ENCODE results near the gene ZNF276. TPM values are rescaled to one million over a fixed set of nuclear protein-coding genes. Genes with fewer than 3 reads are reported as not detected.

Gene ZNF276
- total RNA-seq, 1 experiment from 2014 or later, result 19.9 TPM

DNA sequence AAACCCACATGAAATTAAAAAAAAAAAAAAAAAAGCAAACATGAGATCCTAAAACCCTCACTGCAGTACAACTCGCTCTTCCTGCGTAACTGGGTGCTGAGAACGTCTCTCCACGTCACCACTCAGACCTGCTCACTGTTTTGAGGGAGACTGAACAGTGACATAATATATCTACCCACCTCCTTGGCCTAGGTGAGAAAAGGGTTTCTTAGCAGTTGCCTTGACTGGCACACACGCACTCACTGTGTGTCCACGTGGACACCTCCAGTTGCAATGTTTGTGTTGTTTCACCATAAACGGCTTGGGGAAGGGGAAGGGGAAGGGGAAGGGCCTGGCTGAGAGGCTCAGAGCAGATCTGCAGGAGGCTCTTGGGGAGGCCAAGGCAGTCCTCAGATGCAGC lies 63.1 kb downstream of the ZNF276 start:
- in situ Hi-C loops (cut with HindIII; ENCODE audit: low pct_unique_long_range_greater_than_20kb, low sequenced_read_pairs), result no loop called here
- ChIA-PET CTCF (no interaction called here), POLR2A (no interaction called here)
- Histone ChIP-seq H3K4me1 (ENCODE audit: control insufficient read depth, insufficient read depth, low read length) (no peaks in the 10 kb centered on the region), H3K4me3 (ENCODE audit: low read depth in 2 of 2, low read length in 2 of 2) (no peak overlapping the region), H3K36me3 (ENCODE audit: control insufficient read depth, insufficient read depth, low read length) (no peaks in the 10 kb centered on the region; the same call in 1 of the 2 replicates), H3K27me3 (ENCODE audit: control insufficient read depth, insufficient read depth, low read length) (no peaks in the 10 kb centered on the region), H3K9me3 (ENCODE audit: control insufficient read depth, insufficient read depth, low read depth, low read length) (no peaks in the 10 kb centered on the region), H3K27ac (ENCODE audit: low read length) (no peak overlapping the region)
- no peak for ATAC-seq
- no peak for DNase-seq (ENCODE audit: low read depth, low spot score)
- no TSS peak for BruUV-seq (replicated peaks)
- intact Hi-C loops (cut with micrococcal nuclease; ENCODE audit: unreplicated experiment), result no loop called here
- TF ChIP-seq POLR2AphosphoS5 (IDR thresholded peaks at IDR 0.05; ENCODE audit: low read depth, low read length), result no peak
- no peak for TF ChIP-seq TCF7L2 (IDR thresholded peaks at IDR 0.05; ENCODE audit: low read depth, low read length)
- TF ChIP-seq, protein P1, sequence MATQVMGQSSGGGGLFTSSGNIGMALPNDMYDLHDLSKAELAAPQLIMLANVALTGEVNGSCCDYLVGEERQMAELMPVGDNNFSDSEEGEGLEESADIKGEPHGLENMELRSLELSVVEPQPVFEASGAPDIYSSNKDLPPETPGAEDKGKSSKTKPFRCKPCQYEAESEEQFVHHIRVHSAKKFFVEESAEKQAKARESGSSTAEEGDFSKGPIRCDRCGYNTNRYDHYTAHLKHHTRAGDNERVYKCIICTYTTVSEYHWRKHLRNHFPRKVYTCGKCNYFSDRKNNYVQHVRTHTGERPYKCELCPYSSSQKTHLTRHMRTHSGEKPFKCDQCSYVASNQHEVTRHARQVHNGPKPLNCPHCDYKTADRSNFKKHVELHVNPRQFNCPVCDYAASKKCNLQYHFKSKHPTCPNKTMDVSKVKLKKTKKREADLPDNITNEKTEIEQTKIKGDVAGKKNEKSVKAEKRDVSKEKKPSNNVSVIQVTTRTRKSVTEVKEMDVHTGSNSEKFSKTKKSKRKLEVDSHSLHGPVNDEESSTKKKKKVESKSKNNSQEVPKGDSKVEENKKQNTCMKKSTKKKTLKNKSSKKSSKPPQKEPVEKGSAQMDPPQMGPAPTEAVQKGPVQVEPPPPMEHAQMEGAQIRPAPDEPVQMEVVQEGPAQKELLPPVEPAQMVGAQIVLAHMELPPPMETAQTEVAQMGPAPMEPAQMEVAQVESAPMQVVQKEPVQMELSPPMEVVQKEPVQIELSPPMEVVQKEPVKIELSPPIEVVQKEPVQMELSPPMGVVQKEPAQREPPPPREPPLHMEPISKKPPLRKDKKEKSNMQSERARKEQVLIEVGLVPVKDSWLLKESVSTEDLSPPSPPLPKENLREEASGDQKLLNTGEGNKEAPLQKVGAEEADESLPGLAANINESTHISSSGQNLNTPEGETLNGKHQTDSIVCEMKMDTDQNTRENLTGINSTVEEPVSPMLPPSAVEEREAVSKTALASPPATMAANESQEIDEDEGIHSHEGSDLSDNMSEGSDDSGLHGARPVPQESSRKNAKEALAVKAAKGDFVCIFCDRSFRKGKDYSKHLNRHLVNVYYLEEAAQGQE (IDR thresholded peaks at IDR 0.05; ENCODE audit: insufficient read depth in 1 of 2, low read depth in 2 of 2, low read length in 1 of 2), result no peak

DNA sequence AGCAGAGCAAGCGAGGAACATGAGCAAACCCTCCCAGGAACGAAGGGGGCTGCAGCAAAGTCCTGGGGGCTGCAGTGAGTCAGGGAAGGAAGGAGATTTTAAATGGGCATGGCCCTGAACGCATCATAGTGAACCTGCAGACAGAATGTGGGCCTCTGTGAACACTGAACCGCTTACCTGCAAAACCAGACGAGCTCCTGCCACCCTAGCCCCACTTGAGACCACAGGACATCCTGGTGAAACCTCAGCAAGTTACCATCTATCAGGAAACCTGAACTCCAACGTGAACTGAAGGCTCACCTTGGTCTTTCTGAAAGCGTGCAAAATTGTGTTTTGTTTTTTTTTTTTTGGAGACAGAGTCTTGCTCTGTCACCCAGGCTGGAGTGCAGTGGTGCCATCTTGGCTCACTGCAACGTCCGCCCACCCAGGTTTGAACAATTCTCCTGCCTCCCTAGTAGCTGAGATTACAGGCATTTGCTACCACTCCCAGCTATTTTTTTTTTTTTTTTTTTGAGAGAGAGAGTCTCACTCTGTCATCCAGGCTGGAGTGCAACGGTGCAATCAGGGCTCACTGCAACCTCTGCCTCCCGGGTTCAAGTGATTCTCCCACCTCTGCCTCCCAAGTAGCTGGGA lies 64.3 kb downstream of the ZNF276 start:
- Histone ChIP-seq H3K9me3 (ENCODE audit: control insufficient read depth, insufficient read depth, low read depth, low read length) (no peaks in the 10 kb centered on the region), H3K4me3 (ENCODE audit: low read depth in 2 of 2, low read length in 2 of 2) (no peak overlapping the region), H3K36me3 (ENCODE audit: control insufficient read depth, insufficient read depth, low read length) (peaks cover under 1% of the 10 kb centered on the region; the same call in 1 of the 2 replicates), H3K27ac (ENCODE audit: low read length) (no peak overlapping the region), H3K4me1 (ENCODE audit: control insufficient read depth, insufficient read depth, low read length) (no peaks in the 10 kb centered on the region), H3K27me3 (ENCODE audit: control insufficient read depth, insufficient read depth, low read length) (no peaks in the 10 kb centered on the region)
- in situ Hi-C loops (cut with HindIII; ENCODE audit: low pct_unique_long_range_greater_than_20kb, low sequenced_read_pairs) (no loop called here), intact Hi-C loops (cut with micrococcal nuclease; ENCODE audit: unreplicated experiment) (no loop called here)
- TF ChIP-seq, protein P1 (IDR thresholded peaks at IDR 0.05; ENCODE audit: insufficient read depth in 1 of 2, low read depth in 2 of 2, low read length in 1 of 2), result no peak
- CTCF ChIA-PET, result no interaction called here
- no peak for ATAC-seq
- BruUV-seq (replicated peaks), result no TSS peak
- POLR2A ChIA-PET, result no interaction called here
- no peak for DNase-seq (ENCODE audit: low read depth, low spot score)

All from Panc1 (cell line).